HG03432 (cell line): ENCODE data around the gene ATF2.
"Not testable (repeated sequence)": the region's sequence is repeated elsewhere in the genome, so short reads cannot be mapped to it uniquely, and the experiment has no call there.

Experiments
- ATAC-seq: cut with Tn5 transposase; IDR thresholded peaks from one replicate; pipeline ENCODE4 v1.9.1; 2021; ENCODE audit warnings: mild to moderate bottlenecking, moderate library complexity; ENCODE audit not compliant: unreplicated experiment

Gene ATF2

DNA sequence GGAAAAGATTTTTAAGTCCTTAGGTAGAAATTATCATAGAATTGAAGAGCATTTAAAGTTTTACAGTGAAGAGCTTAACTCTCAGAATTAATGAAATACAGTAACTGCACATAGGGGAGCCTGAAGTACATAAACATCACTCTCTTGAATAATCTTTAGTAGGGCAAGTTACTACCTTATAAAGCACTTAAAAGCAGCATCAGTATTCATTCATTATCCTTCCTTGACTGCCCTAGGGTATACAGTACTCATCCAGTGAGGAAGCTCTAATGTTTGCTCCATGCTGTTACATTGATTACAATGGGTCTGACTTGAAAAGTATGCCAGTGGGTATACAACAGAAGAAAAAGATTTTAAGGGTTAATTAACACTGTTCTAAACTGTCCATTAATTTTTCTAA is 66.5 kb downstream of the ATF2 start:
- no peak for ATAC-seq

GRCh38 chr2:175097297-175097696 is 70.7 kb downstream of the ATF2 start:
- no peak for ATAC-seq

DNA sequence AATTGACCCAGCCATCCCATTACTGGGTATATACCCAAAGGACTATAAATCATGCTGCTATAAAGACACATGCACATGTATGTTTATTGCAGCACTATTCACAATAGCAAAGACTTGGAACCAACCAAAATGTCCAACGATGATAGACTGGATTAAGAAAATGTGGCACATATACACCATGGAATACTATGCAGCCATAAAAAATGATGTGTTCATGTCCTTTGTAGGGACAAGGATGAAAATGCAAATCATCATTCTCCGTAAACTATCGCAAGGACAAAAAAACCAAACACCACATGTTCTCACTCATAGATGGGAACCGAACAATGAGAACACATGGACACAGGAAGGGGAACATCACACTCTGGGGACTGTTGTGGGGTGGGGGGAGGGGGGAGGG is 83.9 kb downstream of the ATF2 start:
- not testable (repeated sequence) for ATAC-seq

- ATAC-seq: no peak
Measured at GRCh38 chr2:175080479-175080878, 87.5 kb downstream of the ATF2 start.

DNA sequence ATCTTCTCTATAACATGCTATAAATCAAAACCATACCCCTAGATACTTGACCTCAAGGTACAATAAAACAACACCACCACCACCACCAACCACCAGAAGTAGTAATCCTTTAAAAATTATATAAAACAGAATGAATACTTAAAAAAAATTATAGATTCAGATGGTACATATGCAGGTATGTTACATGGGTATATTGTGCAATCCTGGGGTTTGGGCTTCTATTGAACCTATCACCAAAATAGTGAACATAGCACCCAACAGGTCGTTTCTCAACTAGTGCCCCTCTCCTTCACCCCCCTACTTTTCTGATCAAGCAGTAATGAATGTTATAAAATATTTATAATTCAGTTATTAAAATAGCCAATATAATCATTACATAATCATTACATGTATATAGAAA is 91.7 kb downstream of the ATF2 start:
- no peak for ATAC-seq

- ATAC-seq: no peak
Measured at GRCh38 chr2:175074478-175074877, 93.5 kb downstream of the ATF2 start.

GRCh38 chr2:175068534-175068933 is 99.5 kb downstream of the ATF2 start:
- ATAC-seq: no peak

DNA sequence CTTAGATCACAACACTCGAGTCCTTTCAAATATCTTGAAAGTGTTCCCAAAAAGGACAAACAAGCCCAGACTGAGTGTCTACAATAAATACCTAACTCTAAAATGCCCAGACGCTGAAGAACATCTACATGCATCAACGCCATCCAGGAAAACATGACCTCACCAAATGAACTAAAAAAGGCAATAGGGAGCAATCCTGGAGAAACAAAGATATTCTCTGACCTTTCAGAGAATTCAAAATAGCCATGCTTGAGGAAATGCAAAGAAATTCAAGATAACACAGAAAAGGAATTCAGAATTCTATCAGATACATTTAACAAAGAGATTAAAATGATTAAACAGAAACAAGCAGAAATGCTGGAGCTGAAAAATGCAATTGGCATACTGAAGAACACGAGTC is 101.6 kb downstream of the ATF2 start:
- no peak for ATAC-seq

- no peak for ATAC-seq
Measured at GRCh38 chr2:175064797-175065196, 103.2 kb downstream of the ATF2 start.

GRCh38 chr2:175063741-175064140 is 104.3 kb downstream of the ATF2 start:
- no peak for ATAC-seq

DNA sequence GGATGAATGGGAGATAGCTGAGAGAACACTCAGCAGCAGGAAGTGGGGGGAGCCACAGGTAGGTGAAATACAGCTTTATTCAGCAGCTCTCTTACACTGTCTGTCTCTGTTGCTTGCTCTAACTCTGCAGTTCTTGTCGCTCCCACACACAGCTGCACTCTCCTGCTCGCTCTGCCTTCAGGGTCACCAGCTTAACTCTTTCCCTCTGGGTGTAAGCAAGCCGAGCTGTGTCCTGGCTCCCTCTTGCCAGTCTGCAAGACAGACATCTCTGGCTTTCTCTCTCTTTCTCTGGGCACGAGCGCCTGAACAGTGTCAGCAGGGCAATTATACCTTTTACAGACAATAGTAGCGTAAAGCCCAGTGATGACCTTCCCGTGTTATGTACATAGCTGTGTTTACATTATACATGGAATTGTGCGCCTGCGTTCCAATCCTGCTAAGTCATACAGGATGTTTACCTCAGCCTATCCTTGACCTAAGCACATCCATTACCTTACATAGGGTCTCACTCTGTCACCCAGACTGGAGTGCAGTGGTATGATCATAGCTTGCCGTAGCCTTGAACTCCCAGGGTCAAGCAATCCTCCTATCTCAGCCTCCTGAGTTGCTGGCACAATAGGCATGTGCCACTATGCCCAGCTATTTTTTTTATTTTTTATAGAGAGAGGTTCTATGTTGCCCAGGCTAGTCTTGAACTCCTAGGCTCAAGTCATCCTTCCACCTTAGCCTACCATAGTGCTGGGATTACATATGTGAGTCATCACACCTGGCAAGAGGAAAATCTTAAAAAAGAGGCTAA is 105.0 kb downstream of the ATF2 start:
- no peak for ATAC-seq

DNA sequence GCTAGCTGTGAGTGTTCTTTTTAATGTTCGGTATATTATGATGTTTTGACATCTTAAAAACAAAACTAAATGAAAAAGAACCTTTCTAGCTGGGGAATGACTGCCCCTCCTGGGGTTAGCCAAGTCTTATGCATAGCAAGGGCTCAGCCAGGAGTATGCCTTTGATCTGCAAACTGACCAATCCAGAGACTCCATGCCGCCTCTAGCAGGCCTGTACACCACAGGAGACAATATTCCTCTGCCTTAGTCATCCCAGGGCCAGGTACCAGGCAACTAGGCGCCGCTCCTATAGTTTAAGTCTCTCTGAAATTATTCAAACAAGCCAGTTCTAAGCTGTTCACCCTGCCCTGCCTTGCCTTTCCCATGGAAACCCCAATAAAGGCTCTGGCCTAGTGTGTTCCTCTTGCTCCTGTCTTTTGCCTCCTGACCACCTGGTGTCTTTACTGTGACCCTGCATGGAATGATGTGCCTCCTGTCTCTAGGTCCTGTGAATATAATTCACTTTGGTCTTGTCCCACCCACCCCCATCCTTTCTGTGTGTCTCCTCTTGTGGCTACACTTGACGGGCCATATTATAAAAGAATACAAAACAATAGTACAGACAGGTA is 110.8 kb downstream of the ATF2 start:
- ATAC-seq: no peak

DNA sequence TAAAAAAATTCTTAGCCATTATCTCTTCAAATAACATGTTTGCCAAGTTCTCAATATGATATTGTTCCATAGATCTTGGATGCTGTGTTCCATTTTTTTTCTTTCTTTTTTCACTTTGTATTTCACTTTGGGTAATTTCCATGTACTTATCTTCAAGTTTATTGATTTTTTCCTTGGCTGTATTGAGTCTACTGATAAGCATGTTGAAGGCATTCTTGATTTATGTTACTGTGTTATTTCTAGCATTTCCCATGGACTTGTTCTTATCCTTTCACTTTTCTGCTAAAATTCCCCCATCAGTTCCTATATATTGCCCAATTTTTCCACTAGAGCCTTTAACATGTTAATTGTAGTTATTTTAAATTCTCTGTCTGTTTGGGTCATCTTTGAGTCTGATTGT is 112.0 kb downstream of the ATF2 start:
- no peak for ATAC-seq

GRCh38 chr2:175054340-175054739 is 113.7 kb downstream of the ATF2 start:
- ATAC-seq: no peak

DNA sequence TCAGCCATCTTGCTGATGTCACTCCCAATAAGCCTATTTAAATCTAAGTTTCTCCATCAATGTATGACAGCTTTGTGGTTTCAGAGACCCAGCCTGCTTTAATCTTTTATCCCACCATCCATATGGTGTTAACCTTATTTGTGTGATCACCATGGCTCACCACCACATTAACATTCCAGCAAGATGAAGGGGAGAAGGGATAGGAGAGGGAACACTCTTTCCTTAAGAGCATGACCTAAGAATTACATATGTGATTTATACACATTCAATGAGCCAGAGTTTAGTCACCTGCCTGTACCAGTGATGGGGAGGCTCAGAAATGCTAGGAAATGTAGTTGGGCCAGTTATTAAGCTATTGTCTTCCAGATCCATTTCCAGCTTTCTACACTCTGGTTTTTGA is 118.3 kb downstream of the ATF2 start:
- ATAC-seq: no peak

DNA sequence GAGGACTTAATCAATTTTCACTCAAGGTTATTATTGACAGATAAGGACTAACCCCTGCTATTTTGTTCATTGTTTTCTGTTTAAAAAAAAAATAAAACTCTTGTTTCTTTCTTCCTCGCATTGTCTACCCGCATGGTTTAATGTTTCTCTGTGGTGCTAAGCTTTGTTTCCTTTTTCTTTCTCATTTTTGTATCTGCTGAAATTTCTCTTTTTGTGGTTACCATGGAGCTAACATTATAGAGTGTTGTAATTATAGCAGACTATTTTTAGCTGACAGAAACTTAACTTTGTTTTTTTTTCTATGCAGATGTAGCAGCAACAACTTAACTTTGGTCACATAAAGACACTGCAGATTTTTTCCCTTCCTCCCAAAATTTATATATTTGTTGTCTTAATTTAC is 119.7 kb downstream of the ATF2 start:
- peak; percentile 67 for ATAC-seq

DNA sequence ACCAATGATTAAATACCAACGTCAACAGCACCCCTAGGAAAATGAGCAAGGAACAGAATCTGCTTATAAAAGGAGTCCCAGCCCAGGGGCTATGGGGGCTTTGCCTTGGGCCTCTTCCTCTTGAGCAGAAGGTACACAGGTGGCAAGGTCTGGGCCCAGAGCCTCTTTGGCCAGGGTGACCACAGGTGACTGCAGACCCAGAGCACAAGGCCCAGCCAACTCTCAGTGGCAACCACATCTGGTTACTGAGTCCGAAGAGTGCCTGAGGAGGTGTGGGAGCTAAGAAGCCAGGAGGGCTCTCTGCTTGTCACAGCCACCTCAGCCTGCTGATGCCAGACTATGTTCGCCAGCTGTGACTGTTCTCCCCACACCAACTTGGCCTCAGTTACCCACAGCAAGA is 128.5 kb downstream of the ATF2 start:
- no peak for ATAC-seq

GRCh38 chr2:175039031-175039430 is 129.0 kb downstream of the ATF2 start:
- no peak for ATAC-seq

GRCh38 chr2:175037941-175038340 is 130.1 kb downstream of the ATF2 start:
- no peak for ATAC-seq

DNA sequence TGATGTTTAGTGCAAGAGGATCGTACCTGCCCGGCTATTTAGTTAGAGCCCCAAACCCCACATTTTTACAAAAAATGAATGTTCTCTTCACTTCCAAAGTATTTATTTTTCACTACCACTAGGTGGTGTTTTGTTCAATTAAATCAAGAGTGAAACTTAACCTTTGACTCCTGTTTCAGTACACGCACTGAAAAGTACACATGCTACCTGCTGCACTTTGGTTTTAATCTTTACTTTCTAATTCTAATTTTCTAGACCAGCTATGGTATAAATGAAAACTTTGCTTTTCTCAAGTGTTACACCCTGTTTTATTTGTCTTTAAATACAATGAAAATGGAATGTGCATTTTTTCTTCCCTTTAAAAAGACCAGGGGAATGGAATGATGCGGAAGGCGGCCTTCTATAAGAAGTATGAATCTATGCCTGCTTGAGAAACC is 131.4 kb downstream of the ATF2 start:
- peak; percentile 60 for ATAC-seq

GRCh38 chr2:175035806-175036205 is 132.2 kb downstream of the ATF2 start:
- ATAC-seq: no peak

- ATAC-seq: no peak
Measured at GRCh38 chr2:175034716-175035115, 133.3 kb downstream of the ATF2 start.
